Kidney capillary endothelial cell (primary cell): ENCODE measurements around the gene IBA57.

ENCODE experiments used
- DNase-seq: peaks from one replicate; pipeline ENCODE4 v3.0.0-alpha.2; 2018; ENCODE audit warnings: low spot score

Gene IBA57

DNA sequence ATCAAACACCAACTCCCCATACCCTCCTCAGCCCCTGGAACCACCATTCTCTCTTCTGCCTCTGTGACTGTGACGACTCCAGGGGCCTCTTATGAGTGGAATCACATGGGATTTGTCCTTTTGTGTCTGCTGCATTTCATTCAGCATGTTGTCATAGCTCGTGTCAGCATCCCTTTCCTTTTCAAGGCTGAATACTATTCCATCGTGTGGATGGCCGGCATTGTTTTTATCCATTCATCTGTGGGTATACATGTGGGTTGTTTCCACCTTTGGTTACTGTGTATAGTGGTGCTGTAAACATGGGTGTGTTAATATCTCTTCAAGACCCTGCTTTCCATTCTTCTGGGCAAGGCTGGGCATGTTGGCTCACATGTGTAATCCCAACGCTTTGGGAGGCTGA is 25.2 kb downstream of the IBA57 start:
- DNase-seq, result no peak

DNA sequence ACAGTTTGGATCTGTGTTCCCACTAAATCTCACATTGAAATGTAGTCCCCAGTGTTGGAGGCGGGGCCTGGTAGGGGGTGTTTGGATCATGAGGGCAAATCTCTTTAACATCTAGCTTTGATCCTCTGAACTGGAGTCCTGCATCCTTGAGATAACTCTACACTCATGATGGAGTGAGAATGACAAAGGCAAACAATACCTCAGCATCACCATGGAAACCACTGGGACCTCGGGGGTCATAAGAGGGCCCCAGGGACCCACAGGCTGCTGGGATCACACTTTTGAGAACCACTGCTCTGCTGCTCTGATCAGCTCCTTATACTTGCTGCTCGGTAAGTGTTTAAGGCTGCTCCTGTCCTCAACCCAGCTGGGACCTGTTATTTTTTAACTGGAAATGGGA is 28.8 kb downstream of the IBA57 start:
- no peak for DNase-seq

DNA sequence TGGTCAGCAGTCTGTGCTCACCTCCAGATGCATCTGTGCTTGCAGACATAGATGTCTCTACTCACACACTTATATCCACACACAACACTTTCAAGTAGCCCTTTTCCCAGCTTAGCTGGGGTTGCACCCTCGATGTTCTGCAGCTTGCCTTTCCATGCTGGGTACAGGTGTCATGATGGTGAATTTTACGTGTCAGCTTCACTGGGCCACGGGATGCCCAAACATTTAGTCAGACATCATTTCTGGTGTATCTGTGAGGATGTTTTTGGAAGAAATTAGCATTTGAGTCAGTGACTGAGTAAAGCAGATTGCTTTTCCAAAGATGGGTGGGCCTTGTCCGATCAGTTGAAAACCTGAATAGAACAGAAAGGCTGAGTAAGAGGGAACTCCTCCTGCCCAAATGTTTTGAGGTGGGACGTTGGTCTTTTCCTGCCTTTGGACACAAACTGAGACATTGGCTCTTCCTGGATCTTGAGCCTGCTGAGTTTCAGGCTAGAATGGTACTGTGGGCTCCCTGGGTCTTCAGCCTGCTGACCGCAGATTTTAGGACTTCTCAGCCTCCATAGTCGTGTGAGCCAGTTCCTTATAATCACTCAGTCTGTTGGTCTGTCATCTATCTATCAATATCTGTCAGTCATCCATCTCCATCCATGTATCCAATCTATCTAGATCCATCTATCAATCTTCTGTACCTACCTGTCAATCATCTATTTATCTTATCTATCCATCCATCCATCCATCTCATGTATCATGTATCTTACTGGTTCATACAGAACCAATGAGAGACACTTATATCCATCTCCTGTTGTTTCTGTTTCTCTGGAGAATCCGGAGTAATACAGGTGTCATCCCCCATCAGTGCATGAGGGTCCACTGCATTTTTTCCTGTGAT is 29.6 kb downstream of the IBA57 start:
- DNase-seq, result no peak

DNA sequence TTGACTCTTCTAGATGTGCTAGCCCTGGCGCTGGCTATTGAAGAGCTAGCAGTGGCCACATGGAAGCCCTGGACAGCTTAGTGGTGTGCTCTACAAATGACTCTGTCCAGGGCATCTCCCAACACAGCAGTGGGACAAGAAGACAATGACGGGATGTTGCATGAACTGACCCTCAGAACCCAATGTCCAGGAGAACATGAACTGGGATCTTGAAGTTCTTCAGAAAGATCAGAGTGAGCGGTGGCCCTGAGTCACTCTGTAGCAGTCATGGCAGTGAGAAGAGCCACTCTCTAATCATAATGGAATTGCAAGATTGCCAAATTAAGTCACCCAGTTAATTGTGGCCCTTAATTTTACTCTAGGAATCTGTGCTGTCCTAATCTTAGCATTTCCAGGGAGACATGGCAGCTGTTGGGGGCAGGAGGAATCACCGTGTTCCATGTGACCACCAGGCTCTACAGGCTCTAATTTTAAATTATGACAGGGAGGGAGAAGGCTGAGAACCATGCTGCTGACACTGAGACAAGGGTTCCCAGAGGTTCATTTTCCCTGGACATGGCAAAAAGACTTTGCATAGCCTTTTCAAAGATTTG is 32.0 kb downstream of the IBA57 start:
- DNase-seq, result no peak

DNA sequence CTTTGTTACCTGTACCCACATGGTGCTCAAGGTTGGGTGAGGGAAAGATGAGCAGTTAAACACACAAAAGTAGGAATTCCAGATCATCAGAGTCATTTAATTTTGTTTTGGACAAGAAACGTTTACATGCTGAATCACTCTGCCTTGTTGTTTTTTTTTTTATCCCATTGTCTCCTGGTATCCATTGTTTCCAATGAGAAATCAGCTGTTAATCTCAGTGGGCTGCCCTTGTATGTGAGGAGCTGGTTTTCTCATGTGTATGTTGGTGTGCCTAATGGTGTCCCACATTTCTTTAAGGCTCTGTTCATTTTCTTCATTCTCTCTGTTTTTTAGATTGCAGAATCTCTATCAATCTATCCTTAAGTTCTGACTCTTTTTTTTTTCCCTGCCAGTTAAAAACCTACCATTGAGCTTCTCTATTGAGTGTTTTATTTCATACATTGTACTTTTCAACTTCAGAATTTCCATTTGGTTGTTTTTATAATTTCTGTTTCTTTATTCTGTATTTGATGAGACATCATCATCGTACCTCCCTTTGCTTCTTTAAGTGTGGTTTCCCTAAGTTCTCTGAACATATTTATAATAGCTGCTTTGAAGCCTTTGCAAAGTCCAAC is 33.5 kb downstream of the IBA57 start:
- DNase-seq, result no peak

DNA sequence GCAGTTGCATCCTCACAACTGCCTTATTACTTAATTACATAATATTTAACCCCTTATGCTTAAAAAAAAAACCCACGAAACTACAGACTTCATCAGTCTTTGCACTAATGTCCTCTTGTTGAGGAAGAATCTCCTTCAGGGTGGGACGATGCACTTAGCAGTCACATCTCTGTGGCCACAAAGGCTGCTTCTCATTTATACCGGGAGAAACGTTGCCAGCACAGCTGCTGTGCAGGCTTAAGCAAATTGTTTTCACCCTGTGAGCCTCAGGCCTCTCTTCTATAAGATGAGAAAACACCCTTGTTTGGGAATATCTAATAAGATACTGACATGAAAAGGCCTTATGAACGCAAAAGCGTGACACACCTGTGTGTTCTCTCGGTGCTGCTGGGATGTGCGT is 39.4 kb downstream of the IBA57 start:
- no peak for DNase-seq

DNA sequence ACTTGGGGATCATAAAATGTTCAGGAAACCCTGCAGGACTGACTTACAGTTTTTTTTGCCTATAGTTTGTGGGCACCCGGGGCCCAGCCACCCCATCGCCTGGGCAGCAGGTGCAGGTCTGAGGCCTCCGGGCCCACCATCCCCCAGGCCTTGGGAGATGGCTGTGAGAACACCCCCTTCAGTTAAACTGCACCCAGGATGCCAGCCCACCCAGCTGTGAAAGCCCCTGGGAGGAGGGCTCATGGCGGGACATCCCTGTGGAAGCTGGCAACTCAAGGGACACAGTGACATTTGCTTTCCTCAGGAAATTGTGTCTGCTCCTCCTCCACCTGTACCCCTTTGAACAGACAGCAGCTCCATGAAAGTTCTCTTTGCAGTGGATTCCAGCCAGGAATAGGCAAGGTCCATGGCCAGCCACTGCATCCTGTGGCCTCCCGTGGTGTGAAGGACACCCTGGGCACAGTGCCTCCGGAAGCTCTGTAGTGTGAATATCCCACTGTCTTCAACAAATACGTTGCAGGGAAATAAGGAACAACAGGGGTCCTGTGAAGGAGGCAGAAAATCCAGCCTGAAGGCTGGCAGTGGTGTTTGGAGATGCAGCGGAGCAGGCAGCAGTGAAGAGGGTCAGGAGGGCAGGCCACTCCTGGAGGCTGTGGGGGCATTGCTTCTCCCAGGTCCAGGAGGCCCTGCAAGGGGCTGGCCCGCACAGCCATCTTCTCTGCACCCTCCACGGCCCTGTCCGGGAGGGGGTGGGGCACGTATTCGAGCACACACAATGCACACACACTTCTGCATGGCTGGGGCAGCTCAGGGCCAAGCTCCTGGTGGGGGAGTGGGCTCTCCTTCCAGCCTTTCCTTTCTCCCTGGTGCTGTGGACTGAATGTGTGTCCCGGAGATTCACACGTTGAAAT is 40.2 kb downstream of the IBA57 start:
- no peak for DNase-seq

DNA sequence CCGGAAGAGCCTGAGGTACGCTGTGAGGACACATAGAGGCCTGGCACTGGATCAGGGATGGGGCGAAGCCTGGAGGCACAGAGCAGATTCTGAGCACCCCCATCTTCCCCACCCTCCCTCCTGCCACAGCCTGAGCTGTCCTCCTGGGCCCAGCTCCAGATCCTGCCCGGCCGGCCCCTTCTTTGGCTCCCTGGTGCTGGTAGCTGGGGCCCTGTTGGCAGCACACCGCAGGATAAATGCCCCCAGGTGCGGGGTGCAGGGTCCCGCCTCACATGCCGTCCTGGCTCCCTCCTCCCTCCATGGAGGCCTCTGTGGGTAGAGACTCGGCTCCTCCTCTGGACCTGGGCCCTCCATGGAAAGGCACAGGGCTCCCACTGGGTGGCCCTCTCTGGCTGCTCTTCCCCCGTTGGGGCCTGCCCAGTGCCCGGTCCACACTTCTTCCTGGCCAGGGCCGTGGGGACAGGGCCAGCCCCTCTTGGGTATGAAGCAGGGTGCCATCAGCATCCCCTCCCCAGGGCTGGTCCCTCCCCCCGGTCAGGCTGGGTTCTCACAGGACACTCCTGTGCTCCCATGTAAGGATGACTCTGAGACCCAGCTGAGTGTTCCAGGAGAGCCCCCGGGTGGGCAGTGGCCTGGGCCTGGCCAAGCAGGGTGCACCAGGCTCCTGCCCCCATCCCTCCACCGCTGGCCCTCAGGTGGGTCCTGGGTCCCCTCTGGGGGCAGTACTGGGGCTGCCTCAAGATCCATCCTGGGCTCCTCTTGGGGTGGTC is 41.2 kb downstream of the IBA57 start:
- DNase-seq, result no peak

DNA sequence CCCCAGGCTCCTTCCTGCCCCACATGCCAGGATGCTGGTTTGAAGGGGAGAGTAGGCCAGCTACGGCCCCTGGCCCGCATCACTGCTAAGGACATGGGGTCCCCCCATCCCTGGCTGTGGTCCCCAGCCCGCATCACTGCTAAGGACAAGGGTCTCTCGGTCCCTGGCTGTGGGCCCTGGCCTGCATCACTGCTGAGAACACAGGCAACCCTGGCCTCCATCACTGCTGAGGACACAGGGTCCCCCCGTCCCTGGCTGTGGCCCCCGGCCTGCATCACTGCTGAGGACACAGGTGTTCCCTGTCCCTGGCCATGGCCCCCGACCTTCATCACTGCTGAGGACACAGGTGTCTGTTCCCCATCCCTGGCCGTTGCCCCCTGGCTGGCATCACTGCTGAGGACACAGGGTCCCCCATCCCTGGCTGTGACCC is 41.8 kb downstream of the IBA57 start:
- DNase-seq, result no peak

DNA sequence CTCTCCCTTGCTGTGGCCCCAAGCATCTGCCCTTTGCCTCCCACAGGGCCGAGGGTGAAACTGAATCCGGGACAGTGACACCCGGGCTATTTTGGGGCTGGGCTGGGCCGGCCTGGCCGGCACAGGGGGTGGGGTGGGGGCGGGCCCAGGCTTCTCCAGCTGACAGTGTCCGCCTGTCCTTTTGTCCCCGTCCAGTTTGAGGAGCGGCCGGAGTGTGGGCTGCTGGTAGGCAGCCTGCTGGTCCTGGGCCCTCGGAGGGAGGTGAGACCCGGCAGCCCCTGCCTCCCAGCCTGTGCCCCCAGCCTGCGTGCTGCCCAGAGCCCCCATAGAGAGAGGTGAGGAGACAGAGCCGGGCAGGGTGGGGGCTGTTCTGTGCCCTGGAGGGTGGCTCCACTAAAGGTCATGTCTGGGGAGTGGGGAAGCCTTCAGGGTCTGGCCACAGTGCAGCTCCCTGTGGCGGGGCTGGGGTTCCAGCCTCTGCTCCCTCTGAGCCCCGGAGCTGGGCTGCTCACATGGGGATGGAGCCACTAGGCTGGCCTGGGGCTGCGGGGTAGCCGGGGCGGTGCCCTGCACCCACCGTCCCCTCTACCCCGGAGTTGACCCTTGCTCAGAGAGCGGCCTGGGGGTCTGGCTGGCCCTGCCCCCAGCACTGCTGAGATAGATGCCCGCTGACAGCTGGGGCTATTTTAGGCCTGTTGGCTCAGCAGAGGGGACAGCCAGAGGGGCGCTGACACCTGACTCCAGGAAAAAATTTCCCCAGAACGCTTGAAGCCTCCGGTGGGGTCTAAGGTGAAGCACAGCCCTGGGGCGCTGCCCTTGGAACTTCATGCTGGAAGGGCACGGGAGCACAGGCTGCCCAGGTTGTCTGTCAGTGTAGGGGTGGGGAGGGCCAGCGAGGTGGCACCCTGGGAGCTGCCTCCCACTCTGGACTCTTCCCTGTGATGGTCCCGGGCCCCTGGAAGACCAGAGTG is 42.5 kb downstream of the IBA57 start, which contains the start of gene OBSCN:
Gene OBSCN, plus strand, starts transcription at position 194 of the 971 bp plus-strand sequence. CDS start 3,740 bp downstream, outside the sequence.
- DNase-seq, result no peak

DNA sequence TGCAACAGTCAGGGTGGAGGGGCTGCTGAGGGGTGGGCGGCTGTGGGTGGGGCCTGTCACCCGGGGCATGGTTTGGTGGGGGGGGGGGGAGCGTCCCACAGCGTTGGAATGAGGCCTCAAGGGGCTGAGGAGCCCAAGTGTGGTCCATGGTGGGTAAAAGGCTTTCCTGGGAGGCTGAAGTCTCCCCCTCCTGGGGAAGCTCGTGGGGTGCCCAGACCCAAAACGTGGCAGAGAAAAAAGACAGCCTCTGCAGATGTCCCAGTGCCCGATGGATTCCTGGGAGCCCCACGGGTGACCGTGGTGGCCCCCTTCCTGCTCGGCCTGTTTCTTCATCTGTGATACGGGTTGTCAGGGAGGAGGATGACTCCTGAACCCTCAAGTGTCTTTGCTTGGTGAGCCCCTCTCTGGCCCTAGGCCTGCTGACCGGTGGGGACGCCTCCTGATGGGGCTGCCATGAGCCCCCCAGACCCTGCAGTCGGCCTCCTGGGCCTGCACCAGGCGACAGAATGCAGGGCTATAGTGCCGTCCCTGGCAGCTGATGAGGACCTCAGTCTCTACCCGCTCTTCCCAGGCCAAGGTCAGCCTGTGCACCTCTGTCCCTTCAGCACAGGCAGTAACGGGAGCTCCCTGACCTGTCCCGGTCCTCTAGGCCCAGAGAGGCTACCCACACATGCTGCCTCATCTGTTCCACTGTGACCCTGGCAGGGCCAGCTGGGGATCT is 43.4 kb downstream of the IBA57 start:
- DNase-seq, result no peak

DNA sequence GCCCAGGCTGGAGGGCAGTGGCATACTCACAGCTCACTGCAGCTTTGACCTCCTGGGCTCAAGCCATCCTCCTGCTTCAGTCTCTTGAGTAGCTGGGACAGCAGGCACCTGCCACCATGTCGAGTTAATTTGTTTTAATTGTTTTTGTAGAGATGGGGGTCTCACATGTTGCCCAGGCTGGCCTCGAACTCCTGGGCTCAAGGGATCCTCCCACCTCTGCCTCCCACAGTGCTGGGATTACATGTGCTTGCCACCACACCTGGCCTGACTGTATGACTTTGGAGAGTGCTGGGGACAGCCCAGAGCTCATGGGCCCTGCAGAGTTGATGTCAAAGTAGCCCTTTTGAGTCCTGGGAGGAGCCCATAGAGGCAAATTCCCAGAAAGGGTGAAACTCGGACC is 44.1 kb downstream of the IBA57 start:
- no peak for DNase-seq

DNA sequence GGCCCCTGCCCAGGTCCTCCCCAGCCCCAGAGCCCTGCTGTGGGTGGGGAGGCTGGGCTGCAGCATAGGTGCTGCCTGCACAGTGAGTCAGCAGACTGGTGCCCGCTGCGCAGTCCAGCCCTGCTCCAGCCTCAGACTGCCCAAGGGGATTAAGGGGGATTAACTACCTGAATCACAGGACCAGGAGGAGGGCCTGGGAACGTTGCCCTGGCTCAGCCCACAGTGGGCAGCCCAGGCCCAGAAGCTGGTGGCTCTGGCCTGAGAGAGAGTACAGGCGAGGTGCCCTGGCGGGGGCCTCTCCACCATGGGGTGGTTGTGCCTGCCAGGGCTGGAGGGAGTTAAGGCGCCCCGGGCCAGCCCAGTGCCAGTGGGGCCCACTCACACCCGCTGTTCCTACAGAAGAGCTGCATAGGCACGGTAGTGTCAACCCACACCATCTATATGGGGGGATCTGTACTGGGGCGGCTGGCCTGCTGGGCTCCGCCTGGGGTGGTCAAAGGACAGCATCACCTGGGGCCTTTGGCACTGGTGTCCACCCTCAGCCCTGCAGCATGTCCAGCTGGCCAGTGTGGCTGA is 44.6 kb downstream of the IBA57 start:
- no peak for DNase-seq

DNA sequence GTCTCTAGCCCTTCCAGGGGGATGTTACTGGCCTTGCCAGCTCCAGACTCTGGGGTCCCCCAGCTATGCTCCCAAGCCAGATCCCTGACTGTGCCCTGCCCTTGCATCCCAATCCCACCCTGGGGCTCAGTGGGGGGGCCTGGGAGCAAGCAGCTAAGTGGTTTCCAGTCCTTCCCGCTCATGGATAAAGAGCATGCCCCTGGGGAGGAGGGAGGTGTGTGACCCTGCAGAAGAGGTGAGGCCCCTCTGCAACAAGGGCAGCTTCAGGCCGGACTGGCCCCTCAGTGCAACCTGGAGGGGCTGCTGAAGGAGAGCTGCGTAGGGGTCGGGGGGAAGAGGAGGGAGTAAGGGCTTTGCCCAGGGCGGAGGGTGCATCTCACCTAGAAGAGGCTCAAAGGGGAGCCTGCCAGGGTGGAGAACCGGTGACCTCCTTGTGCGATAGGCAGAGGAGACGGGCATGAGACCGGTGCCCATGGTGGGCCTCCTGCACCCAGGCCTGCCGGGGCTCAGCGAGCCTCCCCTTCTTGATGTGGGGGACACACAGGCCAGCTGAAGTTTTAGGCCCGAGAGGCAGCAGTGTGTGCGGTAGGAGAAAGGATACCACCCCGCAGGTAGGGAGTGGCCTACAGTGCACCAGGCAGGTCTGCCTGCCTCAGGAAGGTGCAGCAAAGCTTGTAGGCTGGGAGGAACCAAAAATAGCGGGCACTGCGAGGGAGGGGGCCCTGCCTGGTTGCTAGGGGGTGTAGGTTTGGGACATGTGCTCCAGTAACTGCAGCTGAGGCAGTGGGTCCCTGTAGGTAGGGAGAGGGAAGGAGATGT is 45.3 kb downstream of the IBA57 start:
- DNase-seq, result no peak

DNA sequence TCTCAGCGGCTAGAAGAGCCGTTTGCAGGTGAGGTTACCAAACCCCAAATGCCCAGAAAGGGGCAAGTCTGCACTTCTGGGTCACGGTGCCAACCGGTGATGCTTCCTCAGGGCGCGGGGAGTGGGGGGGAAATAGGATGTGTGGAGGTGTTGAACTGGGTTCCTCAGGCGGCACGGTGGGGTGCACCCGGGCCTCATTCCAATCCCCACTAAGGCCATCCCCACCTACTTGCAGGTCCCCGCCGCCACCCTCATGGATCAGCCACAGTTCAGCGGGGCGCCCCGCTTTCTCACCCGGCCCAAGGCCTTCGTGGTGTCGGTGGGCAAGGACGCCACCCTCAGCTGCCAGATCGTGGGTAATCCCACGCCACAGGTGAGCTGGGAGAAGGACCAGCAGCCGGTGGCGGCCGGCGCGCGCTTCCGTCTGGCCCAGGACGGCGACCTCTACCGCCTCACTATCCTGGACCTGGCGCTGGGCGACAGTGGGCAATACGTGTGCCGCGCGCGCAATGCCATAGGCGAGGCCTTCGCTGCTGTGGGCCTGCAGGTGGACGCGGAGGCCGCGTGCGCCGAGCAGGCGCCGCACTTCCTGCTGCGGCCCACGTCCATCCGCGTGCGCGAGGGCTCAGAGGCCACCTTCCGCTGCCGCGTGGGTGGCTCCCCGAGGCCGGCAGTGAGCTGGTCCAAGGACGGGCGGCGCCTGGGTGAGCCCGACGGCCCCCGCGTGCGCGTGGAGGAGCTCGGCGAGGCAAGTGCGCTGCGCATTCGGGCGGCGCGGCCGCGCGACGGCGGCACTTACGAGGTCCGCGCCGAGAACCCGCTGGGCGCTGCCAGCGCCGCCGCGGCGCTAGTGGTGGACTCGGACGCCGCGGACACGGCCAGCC is 46.2 kb downstream of the IBA57 start:
- no peak for DNase-seq

DNA sequence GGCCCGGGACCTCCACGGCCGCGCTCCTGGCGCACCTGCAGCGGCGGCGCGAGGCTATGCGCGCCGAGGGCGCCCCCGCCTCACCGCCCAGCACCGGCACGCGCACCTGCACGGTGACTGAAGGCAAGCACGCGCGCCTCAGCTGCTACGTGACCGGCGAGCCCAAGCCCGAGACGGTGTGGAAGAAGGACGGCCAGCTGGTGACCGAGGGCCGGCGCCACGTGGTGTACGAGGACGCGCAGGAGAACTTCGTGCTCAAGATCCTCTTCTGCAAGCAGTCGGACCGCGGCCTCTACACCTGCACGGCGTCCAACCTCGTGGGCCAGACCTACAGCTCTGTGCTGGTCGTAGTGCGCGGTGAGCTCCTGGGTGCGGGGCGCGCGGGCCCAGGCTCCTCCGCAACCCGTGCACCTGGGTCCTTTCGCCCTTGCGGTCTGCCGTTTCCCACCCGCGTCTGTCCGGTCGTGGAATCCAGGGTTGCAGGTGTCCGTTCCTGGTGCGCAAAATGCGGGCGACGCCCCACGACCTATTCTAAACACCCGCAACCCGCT is 46.9 kb downstream of the IBA57 start:
- DNase-seq, result no peak
